ENCODE results near the gene NCOR1.
"Not testable (repeated sequence)": the region's sequence is repeated elsewhere in the genome, so short reads cannot be mapped to it uniquely, and the experiment has no call there.

Gene NCOR1

DNA sequence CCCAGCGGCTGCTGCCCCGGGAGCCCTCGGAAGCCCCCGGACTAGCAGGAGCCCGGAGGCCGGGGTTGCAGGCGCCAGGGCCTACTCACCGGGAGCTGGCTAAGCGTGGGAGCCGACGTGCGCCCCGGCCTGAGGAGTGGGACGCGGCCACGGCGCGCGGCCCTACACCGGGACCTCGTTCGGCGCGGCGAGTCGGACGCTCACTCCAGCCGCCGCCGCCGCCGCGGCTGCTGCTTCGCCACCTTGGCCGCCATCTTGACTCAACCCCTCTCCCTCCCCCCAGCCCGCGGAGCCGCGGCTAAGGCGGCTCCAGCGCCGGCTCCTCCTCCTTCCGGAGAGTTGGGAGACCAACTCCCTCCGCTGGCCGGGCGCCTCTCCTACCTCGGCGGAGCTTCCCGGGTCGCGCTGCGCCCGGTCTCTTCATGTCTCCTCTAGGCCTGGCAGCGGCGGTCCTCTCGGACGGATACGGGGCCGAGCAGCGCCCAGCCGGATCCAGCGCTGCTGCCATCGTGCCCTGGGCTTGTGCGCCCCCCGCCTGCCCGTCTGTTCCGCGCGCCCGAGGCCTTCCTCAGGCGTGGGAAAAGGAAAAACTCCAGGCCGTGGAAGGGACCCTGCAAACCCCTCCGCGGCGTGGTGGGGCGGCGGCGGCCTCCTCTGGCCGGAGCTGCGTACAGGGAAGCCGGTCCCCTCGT lies at the start of gene NCOR1:
Gene NCOR1, minus strand, starts transcription at position 262 of the 692 bp plus-strand sequence. CDS start 20,965 bp downstream, outside the sequence.
- peak; percentile 82 to 86 for DNase-seq

GRCh38 chr17:16262201-16262600 lies 46.9 kb upstream of the NCOR1 start:
- no peak for DNase-seq

DNA sequence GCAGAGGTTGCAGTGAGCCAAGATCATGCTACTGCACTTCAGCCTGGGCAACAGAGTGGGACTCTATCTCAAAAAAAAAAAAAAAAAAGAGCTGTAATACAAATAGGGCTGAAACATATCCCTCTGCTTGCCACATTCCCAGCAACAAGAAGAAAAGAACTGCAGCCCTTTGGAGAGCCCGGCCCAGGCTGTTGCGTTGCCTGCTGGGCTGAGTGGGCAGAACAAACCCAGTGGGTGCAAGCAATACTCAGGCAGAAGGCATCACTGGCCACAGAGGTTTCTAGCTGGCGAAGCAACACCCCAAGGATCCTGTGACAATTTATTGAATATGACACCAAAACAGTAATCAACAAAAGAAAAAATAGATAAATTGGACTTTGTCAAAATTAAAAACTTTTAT lies 45.7 kb upstream of the NCOR1 start:
- DNase-seq, result no peak

GRCh38 chr17:16259926-16260325 lies 44.6 kb upstream of the NCOR1 start:
- no peak for DNase-seq

GRCh38 chr17:16258901-16259300 lies 43.6 kb upstream of the NCOR1 start:
- DNase-seq, result no peak

- DNase-seq, result no peak
Measured at GRCh38 chr17:16255481-16255921, 40.2 kb upstream of the NCOR1 start.

DNA sequence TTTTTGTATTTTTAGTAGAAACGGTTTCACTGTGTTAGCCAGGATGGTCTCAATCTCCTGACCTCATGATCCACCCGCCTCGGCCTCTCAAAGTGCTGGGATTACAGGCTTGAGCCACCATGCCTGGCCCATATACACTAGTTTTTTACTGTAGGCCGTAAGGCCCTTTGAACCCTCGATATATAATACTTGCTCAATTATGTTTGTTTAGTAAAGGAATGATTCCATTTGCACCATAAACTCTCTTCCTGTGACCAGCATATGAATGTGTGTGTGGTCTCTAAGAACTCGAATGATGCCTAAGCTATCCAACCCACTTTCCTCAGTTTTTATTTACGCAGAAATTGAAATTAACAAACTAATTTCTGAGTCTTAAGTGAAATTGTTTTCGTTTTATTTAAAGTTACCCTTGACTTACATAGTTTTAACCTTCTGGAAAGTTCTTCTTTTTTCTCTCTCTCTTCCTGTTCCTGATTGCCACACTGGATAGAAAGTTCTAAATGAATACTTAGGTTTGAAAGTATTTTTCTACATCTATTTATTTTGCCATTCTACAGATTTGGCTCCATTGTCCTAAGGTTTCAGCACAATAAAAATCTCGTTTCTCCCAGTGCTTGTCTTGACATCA lies 39.6 kb upstream of the NCOR1 start:
- DNase-seq, result no peak

DNA sequence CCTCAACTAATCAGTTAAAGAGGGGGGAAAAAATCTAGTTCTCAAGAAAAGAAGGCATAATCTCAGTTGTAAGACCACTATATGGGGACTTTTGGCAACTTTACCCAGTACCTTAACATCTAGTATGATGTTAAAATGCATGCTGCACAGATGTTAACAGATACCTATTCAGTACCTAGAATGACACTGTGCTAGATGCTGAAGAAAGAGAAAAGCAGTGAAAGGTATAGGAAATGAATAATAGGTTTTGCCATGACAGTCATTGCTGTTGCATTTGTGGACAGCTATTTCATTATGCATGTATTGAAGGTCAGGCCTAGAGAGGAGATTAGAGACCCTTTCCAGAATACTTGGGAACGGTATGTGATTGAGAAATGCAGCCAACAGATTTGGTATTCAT lies 36.2 kb upstream of the NCOR1 start:
- DNase-seq, result no peak

DNA sequence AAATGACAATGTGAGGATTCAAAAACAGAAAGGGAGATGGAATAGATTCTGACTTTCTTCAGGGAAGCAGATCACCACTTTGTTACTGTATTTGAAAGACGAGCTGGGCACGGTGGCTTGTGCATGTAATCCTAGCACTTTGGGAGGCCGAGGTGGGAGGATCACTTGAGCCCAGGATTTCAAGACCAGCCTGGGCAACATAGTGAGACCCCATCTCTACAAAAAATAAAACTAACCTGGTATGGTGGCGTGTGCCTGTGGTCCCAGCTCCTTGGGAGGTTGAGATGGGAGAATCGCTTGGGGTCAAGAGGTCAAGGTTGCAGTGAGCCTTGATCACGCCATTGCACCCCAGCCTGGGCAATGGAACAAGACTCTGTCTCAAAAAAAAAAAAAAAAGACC lies 35.7 kb upstream of the NCOR1 start:
- DNase-seq, result no peak

DNA sequence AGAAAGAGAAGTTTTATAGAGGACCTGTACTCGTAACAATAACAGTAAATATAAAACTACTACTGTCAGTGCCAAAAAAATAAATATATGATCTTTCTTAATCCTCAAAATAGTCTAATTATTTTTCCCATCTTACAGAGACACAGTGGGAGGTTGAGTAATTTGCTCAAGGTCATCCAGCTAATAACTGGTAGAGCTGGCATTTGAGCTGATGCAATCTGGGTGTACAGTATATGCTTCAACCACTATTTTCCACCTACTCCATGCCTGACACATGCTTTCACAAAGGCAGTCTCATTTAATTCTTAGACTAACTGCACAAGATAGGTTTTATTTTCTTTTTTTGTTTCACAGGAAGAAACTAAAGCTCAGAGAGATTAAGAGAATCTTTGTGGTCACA lies 35.3 kb upstream of the NCOR1 start:
- no peak for DNase-seq

- no peak for DNase-seq
Measured at GRCh38 chr17:16247586-16247984, 32.3 kb upstream of the NCOR1 start.

GRCh38 chr17:16243801-16244567 lies 28.6 kb upstream of the NCOR1 start:
- no peak for DNase-seq

GRCh38 chr17:16243385-16243784 lies 28.1 kb upstream of the NCOR1 start:
- DNase-seq, result no peak

DNA sequence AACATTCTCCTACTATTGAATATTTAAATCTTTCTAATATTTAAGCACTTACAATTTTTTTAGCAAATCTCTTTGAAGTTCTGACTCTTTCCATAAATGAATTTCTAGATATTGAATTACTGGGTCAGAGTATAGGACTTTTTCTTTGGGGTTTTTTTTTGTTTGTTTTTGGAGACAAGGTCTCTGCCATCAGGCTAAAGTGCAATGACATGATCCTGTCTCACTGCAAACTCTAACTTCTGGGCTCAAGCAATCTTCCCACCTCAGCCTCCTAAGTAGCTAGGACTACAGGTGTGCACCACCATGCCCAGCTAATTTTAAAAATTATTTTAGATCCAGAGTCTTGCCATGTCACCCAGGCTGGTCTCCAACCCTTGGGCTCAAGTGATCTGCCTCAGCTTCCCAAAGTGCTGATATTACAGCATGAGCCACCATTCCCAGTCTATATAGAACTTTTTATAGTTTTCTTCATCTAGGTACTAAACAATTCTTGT lies 26.6 kb upstream of the NCOR1 start:
- DNase-seq, result no peak

DNA sequence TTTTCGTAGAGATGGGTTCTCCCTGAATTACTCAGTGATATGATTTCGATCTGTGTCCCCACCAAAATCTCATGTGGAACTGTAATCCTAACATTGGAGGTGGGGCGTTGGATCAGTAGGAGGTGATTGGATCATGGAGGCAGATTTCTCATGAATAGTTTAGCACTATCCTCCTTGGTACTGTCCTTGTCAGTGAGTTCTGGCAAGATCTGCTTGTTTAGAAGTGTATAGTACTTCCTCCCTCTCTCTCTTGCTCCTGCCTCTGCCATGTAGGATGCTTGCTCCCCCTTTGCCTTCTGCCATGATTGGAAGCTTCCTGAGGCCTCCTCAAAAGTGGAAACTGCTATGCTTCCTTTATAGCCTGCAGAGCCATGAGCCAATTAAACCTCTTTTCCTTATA lies 24.6 kb upstream of the NCOR1 start:
- DNase-seq, result no peak

GRCh38 chr17:16232391-16232790 lies 17.1 kb upstream of the NCOR1 start:
- no peak for DNase-seq

- DNase-seq, result not testable (repeated sequence)
Measured at GRCh38 chr17:16229912-16230561, 14.7 kb upstream of the NCOR1 start.

GRCh38 chr17:16222406-16222805 lies 7.1 kb upstream of the NCOR1 start:
- DNase-seq, result no peak

- DNase-seq, result peak; percentile 70 to 80
Measured at GRCh38 chr17:16217002-16217635, 1.8 kb upstream of the NCOR1 start, which contains the start of gene PIGL. Gene PIGL, plus strand, starts transcription at chr17:16217210. Its CDS starts 17 bp downstream, at chr17:16217227.

- DNase-seq, result not testable (repeated sequence)
Measured at GRCh38 chr17:16216341-16217001, 1.1 kb upstream of the NCOR1 start.

GRCh38 chr17:16215965-16216316 lies 607 bp upstream of the NCOR1 start:
- no peak for DNase-seq

- DNase-seq, result no peak
Measured at GRCh38 chr17:16215002-16215272, 397 bp downstream of the NCOR1 start.

All from bone marrow (tissue), 2 donors.